Measurements from ENCODE around the gene LPCAT1.

DNA sequence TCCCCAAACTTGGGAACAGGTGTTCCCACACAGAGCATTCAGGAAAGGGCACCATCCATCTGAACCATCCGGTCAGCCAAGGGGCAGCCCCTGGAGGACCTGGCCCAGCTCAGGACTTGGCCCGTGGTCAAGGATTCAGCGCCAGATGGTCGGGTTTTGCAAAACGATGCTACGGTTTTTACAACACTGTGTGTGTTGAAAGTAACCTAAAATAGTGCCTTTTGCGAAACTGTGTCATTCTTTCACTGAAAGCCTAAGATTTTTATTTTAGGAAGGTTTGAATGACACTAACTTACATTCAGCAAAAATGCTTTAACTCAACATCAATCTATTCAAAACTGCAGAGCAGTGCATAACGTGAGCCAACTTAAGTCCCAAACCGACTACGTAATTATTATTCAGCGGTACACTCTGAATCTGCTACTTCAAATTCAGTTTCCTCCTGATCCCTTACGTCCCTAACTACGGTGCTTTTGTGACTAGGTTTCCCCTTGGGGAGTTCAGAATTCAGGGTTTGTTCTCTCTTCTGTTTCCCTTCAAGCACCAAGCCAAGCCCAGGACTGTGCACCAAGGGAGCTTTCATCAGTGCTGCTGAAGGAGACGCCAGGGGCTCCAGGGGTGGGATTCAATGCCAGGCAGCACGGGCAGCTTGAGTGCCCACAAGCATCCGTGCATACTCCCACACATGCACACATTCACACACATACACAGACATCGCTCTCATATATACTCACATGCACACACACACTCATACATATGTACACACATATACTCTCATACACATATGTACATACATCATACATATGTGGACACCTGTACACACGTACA lies 25.8 kb downstream of the LPCAT1 start:
- TF ChIP-seq, protein P1, sequence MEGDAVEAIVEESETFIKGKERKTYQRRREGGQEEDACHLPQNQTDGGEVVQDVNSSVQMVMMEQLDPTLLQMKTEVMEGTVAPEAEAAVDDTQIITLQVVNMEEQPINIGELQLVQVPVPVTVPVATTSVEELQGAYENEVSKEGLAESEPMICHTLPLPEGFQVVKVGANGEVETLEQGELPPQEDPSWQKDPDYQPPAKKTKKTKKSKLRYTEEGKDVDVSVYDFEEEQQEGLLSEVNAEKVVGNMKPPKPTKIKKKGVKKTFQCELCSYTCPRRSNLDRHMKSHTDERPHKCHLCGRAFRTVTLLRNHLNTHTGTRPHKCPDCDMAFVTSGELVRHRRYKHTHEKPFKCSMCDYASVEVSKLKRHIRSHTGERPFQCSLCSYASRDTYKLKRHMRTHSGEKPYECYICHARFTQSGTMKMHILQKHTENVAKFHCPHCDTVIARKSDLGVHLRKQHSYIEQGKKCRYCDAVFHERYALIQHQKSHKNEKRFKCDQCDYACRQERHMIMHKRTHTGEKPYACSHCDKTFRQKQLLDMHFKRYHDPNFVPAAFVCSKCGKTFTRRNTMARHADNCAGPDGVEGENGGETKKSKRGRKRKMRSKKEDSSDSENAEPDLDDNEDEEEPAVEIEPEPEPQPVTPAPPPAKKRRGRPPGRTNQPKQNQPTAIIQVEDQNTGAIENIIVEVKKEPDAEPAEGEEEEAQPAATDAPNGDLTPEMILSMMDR (IDR thresholded peaks at IDR 0.05): no peak
- no peak for TF ChIP-seq POLR2A (IDR thresholded peaks at IDR 0.05)

Measured in lower leg skin (tissue), 3 donors.